ENCODE results near the gene ARHGAP22.
"Not testable (repeated sequence)": the region's sequence is repeated elsewhere in the genome, so short reads cannot be mapped to it uniquely, and the experiment has no call there.

The ARHGAP22 gene

DNA sequence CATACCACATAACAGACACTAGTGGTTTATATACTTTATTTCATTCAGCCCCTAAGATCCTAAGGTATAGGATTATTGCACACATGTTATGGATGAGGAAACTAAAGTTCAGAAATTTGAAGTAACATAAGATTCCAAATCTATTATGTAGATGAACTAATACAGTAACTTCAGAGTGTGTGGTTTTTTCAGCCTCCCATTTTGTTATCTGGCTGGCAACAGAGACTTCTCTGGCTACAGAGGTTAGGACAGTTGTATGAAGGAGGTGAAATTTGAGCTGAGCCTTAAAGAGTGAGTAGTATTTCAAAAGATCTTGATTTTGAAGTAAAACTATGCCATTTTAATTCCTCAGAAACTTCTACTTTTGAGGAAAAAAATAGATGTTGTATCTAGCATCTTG lies 173.0 kb downstream of the ARHGAP22 start:
- Histone ChIP-seq H3K27me3 (ENCODE audit: control insufficient read depth in 2 of 2, insufficient read depth in 2 of 2, low read length in 2 of 2) (no peaks in the 10 kb centered on the region), H3K9me3 (ENCODE audit: control insufficient read depth in 2 of 2, low read length in 2 of 2) (no peaks in the 10 kb centered on the region), H3K4me3 (ENCODE audit: low read length in 2 of 2) (no peak overlapping the region), H3K36me3 (ENCODE audit: control insufficient read depth in 2 of 2, insufficient read depth in 2 of 2, low read length in 2 of 2) (peaks cover 4 to 17% of the 10 kb centered on the region in 2 donors), H3K27ac (ENCODE audit: low read depth in 2 of 2, low read length in 2 of 2) (no peak overlapping the region), H3K9ac (ENCODE audit: low read depth in 1 of 2, low read length in 2 of 2) (no peak overlapping the region), H3K4me1 (ENCODE audit: control insufficient read depth in 2 of 2, insufficient read depth in 2 of 2, low read length in 2 of 2) (no peaks in the 10 kb centered on the region)

GRCh38 chr10:48430402-48430993 lies 174.4 kb downstream of the ARHGAP22 start:
- Histone ChIP-seq H3K9ac (ENCODE audit: low read depth in 1 of 2, low read length in 2 of 2) (no peak overlapping the region), H3K9me3 (ENCODE audit: control insufficient read depth in 2 of 2, low read length in 2 of 2) (no peaks in the 10 kb centered on the region), H3K36me3 (ENCODE audit: control insufficient read depth in 2 of 2, insufficient read depth in 2 of 2, low read length in 2 of 2) (peaks cover 2 to 13% of the 10 kb centered on the region in 2 donors), H3K4me3 (ENCODE audit: low read length in 2 of 2) (no peak overlapping the region), H3K4me1 (ENCODE audit: control insufficient read depth in 2 of 2, insufficient read depth in 2 of 2, low read length in 2 of 2) (no peaks in the 10 kb centered on the region), H3K27ac (ENCODE audit: low read depth in 2 of 2, low read length in 2 of 2) (no peak overlapping the region), H3K27me3 (ENCODE audit: control insufficient read depth in 2 of 2, insufficient read depth in 2 of 2, low read length in 2 of 2) (no peaks in the 10 kb centered on the region)

DNA sequence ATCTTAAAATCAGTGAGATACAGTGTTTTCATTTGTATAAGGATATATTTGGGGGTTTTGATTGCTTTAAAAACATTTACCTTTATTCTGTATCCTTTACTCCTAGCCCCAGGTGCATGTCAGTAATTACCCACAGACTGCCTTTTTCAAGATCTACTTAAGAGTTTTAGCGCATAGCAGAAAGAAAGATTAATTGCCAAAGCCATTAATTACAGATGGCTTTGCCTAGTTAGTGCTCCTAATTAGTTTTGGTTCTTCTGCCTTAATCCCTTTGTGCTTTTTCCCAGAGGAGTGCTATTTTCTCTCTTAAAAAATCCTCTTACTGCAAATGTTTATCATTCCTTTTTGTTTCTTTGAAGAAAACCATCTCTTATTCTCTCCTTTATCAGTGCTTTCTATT lies 175.6 kb downstream of the ARHGAP22 start:
- Histone ChIP-seq H3K27me3 (ENCODE audit: control insufficient read depth in 2 of 2, insufficient read depth in 2 of 2, low read length in 2 of 2) (no peaks in the 10 kb centered on the region), H3K9me3 (ENCODE audit: control insufficient read depth in 2 of 2, low read length in 2 of 2) (no peaks in the 10 kb centered on the region), H3K4me3 (ENCODE audit: low read length in 2 of 2) (no peak overlapping the region), H3K36me3 (ENCODE audit: control insufficient read depth in 2 of 2, insufficient read depth in 2 of 2, low read length in 2 of 2) (peaks cover 0 to 9% of the 10 kb centered on the region in 2 donors), H3K4me1 (ENCODE audit: control insufficient read depth in 2 of 2, insufficient read depth in 2 of 2, low read length in 2 of 2) (no peaks in the 10 kb centered on the region), H3K27ac (ENCODE audit: low read depth in 2 of 2, low read length in 2 of 2) (no peak overlapping the region), H3K9ac (ENCODE audit: low read depth in 1 of 2, low read length in 2 of 2) (no peak overlapping the region)

DNA sequence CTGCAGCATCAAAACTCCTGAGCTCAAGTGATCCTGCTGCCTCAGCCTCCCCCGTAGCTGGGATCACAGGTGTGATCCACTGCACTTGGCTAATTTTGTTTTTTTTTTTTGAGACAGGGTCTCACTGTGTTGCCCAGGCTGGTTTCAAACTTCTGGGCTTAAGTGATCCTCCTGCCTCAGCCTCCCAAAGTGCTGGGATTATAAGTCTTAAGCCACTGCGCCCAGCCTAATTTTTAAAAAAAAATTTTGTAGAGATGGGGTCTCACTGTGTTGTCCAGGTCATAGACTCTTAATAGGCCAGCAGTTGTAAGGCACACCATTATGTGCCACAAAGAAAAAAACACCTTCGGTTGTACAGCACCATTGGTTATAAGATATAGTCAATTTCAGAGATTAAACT lies 176.0 kb downstream of the ARHGAP22 start:
- no peak overlapping the region for H3K4me3 ChIP-seq (ENCODE audit: low read length in 2 of 2)
- H3K4me1 ChIP-seq (ENCODE audit: control insufficient read depth in 2 of 2, insufficient read depth in 2 of 2, low read length in 2 of 2) = no peaks in the 10 kb centered on the region
- peaks cover 0 to 9% of the 10 kb centered on the region in 2 donors for H3K36me3 ChIP-seq (ENCODE audit: control insufficient read depth in 2 of 2, insufficient read depth in 2 of 2, low read length in 2 of 2)

GRCh38 chr10:48423884-48424283 lies 181.0 kb downstream of the ARHGAP22 start:
- Histone ChIP-seq H3K27me3 (ENCODE audit: control insufficient read depth in 2 of 2, insufficient read depth in 2 of 2, low read length in 2 of 2) (no peaks in the 10 kb centered on the region), H3K36me3 (ENCODE audit: control insufficient read depth in 2 of 2, insufficient read depth in 2 of 2, low read length in 2 of 2) (no peaks in the 10 kb centered on the region), H3K9ac (ENCODE audit: low read depth in 1 of 2, low read length in 2 of 2) (no peak overlapping the region), H3K4me3 (ENCODE audit: low read length in 2 of 2) (no peak overlapping the region), H3K9me3 (ENCODE audit: control insufficient read depth in 2 of 2, low read length in 2 of 2) (no peaks in the 10 kb centered on the region), H3K27ac (ENCODE audit: low read depth in 2 of 2, low read length in 2 of 2) (no peak overlapping the region), H3K4me1 (ENCODE audit: control insufficient read depth in 2 of 2, insufficient read depth in 2 of 2, low read length in 2 of 2) (no peaks in the 10 kb centered on the region)

More for the DNA sequence above, 176.0 kb downstream of the ARHGAP22 start:
- H3K9ac ChIP-seq (ENCODE audit: low read depth in 1 of 2, low read length in 2 of 2) = no peak overlapping the region
- no peaks in the 10 kb centered on the region for H3K9me3 ChIP-seq (ENCODE audit: control insufficient read depth in 2 of 2, low read length in 2 of 2)
- H3K27me3 ChIP-seq (ENCODE audit: control insufficient read depth in 2 of 2, insufficient read depth in 2 of 2, low read length in 2 of 2) = no peaks in the 10 kb centered on the region
- no peak overlapping the region for H3K27ac ChIP-seq (ENCODE audit: low read depth in 2 of 2, low read length in 2 of 2)

DNA sequence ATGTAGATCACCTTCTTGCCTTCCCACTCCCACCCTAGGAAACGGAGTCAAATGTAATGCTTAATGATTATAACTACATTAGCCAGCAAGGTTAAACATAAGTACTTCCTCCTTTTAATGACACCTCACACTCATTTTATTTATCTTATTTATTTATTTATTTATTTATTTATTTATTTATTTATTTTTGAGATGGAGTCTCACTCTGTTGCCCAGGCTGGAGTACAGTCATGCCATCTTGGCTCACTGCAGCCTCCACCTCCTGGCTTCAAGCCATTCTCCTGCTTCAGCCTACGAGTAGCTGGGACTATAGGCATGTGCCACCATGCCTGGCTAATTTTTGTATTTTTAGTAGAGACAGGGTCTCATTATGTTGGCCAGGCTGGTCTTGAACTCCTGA lies 183.0 kb downstream of the ARHGAP22 start:
- not testable (repeated sequence) for H3K4me3 ChIP-seq (ENCODE audit: low read length in 2 of 2); H3K36me3 ChIP-seq (ENCODE audit: control insufficient read depth in 2 of 2, insufficient read depth in 2 of 2, low read length in 2 of 2); H3K27ac ChIP-seq (ENCODE audit: low read depth in 2 of 2, low read length in 2 of 2); H3K9me3 ChIP-seq (ENCODE audit: control insufficient read depth in 2 of 2, low read length in 2 of 2); H3K27me3 ChIP-seq (ENCODE audit: control insufficient read depth in 2 of 2, insufficient read depth in 2 of 2, low read length in 2 of 2); H3K4me1 ChIP-seq (ENCODE audit: control insufficient read depth in 2 of 2, insufficient read depth in 2 of 2, low read length in 2 of 2); H3K9ac ChIP-seq (ENCODE audit: low read depth in 1 of 2, low read length in 2 of 2)

DNA sequence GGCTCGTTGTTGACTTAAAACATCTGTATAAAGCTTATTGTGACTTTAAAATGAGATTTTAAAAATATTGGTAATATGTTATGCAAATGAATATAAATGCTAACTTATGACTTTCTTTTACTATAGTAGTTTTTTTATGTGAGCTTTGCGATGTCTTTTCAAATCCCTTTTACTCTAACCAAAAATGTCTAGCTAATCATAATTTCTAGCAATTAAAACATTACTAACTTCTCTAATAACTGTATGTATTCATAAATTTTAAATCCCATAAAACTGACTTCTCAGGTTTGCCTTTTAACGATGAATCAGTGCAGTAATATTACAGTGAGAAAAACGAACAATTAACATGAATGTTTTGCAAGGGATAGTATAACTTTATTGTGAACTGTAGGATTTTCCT lies 185.2 kb downstream of the ARHGAP22 start:
- H3K27ac ChIP-seq (ENCODE audit: low read depth in 2 of 2, low read length in 2 of 2) = no peak overlapping the region
- no peaks in the 10 kb centered on the region for H3K4me1 ChIP-seq (ENCODE audit: control insufficient read depth in 2 of 2, insufficient read depth in 2 of 2, low read length in 2 of 2)
- no peaks in the 10 kb centered on the region for H3K36me3 ChIP-seq (ENCODE audit: control insufficient read depth in 2 of 2, insufficient read depth in 2 of 2, low read length in 2 of 2)
- no peak overlapping the region for H3K9ac ChIP-seq (ENCODE audit: low read depth in 1 of 2, low read length in 2 of 2)
- H3K4me3 ChIP-seq (ENCODE audit: low read length in 2 of 2) = no peak overlapping the region
- no peaks in the 10 kb centered on the region for H3K27me3 ChIP-seq (ENCODE audit: control insufficient read depth in 2 of 2, insufficient read depth in 2 of 2, low read length in 2 of 2)
- no peaks in the 10 kb centered on the region for H3K9me3 ChIP-seq (ENCODE audit: control insufficient read depth in 2 of 2, low read length in 2 of 2)

DNA sequence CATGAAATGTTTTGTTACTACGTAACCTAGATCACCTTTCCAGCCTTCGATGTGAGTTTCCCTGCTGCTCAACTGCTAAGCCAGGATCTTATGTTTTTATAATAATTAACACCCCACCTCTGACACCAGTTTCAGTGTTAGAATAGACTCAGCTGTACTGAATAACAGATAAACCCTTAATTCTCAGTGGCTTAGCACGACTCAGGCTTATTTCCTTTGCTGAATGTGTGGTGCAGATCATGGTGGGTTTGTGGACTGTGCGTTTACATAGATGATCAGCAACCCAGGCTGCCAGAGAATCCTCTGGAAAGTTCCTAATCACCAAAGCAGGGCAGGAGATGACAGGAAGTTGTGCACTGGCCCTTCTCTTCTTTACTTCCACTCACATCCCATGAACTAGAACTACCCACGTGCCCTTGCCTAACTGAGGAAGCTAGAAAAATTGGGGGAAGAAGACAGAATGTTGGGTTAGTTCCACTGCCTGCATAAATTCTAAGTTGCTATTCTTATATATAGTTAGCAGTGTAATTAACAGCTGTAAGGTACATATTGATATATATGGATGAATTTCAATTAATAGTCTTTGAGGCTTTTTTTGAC lies 186.6 kb downstream of the ARHGAP22 start:
- H3K9ac ChIP-seq (ENCODE audit: low read depth in 1 of 2, low read length in 2 of 2) = no peak overlapping the region
- H3K4me1 ChIP-seq (ENCODE audit: control insufficient read depth in 2 of 2, insufficient read depth in 2 of 2, low read length in 2 of 2) = no peaks in the 10 kb centered on the region
- H3K36me3 ChIP-seq (ENCODE audit: control insufficient read depth in 2 of 2, insufficient read depth in 2 of 2, low read length in 2 of 2) = no peaks in the 10 kb centered on the region
- no peaks in the 10 kb centered on the region for H3K9me3 ChIP-seq (ENCODE audit: control insufficient read depth in 2 of 2, low read length in 2 of 2)
- no peak overlapping the region for H3K4me3 ChIP-seq (ENCODE audit: low read length in 2 of 2)
- no peaks in the 10 kb centered on the region for H3K27me3 ChIP-seq (ENCODE audit: control insufficient read depth in 2 of 2, insufficient read depth in 2 of 2, low read length in 2 of 2)
- H3K27ac ChIP-seq (ENCODE audit: low read depth in 2 of 2, low read length in 2 of 2) = no peak overlapping the region

DNA sequence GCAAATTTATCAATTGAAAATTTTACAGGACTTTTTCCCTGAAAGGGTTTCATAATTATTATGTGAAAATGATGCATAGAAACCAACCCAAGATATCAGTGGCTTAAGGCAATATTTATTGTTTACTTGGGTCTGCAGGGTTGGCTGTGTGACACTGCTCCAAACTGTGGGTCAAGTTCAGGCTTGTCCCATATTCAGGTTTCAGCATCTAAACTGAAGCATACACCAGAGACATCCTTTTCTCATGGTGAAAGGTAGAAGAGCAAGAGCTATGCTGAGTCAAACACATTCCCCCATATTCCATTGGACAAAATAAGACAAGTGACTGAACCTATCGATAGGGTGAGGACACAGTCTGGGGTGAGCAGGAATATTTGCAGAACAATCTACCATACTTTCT lies 187.5 kb downstream of the ARHGAP22 start:
- Histone ChIP-seq H3K27ac (ENCODE audit: low read depth in 2 of 2, low read length in 2 of 2) (no peak overlapping the region), H3K9ac (ENCODE audit: low read depth in 1 of 2, low read length in 2 of 2) (no peak overlapping the region), H3K27me3 (ENCODE audit: control insufficient read depth in 2 of 2, insufficient read depth in 2 of 2, low read length in 2 of 2) (no peaks in the 10 kb centered on the region), H3K36me3 (ENCODE audit: control insufficient read depth in 2 of 2, insufficient read depth in 2 of 2, low read length in 2 of 2) (no peaks in the 10 kb centered on the region), H3K4me1 (ENCODE audit: control insufficient read depth in 2 of 2, insufficient read depth in 2 of 2, low read length in 2 of 2) (no peaks in the 10 kb centered on the region), H3K4me3 (ENCODE audit: low read length in 2 of 2) (no peak overlapping the region), H3K9me3 (ENCODE audit: control insufficient read depth in 2 of 2, low read length in 2 of 2) (no peaks in the 10 kb centered on the region)

- Histone ChIP-seq H3K27me3 (ENCODE audit: control insufficient read depth in 2 of 2, insufficient read depth in 2 of 2, low read length in 2 of 2) (no peaks in the 10 kb centered on the region), H3K27ac (ENCODE audit: low read depth in 2 of 2, low read length in 2 of 2) (no peak overlapping the region), H3K4me1 (ENCODE audit: control insufficient read depth in 2 of 2, insufficient read depth in 2 of 2, low read length in 2 of 2) (no peaks in the 10 kb centered on the region), H3K9me3 (ENCODE audit: control insufficient read depth in 2 of 2, low read length in 2 of 2) (no peaks in the 10 kb centered on the region), H3K4me3 (ENCODE audit: low read length in 2 of 2) (no peak overlapping the region), H3K9ac (ENCODE audit: low read depth in 1 of 2, low read length in 2 of 2) (no peak overlapping the region), H3K36me3 (ENCODE audit: control insufficient read depth in 2 of 2, insufficient read depth in 2 of 2, low read length in 2 of 2) (no peaks in the 10 kb centered on the region)
Observed at GRCh38 chr10:48416584-48417232, 188.2 kb downstream of the ARHGAP22 start.
